Measurements from ENCODE around the gene PACSIN2. TPM values are rescaled to one million over a fixed set of nuclear protein-coding genes. Genes with fewer than 3 reads are reported as not detected.
A peak's percentile ranks its signal among the peaks of the same experiment; 100 is the strongest.

The PACSIN2 gene
- total RNA-seq, 1 experiment from 2014 or later: 70.5 TPM

- TF ChIP-seq ZNF423 (CRISPR knock-in tag; IDR thresholded peaks at IDR 0.05) (peak; percentile 21; the same call in 1 of the 2 replicates), GABPB1 (CRISPR knock-in tag; IDR thresholded peaks at IDR 0.05) (peak; percentile 52), GRHL2 (CRISPR knock-in tag; IDR thresholded peaks at IDR 0.05; ENCODE audit: insufficient replicate concordance, severe bottlenecking) (no peak)
- Mint-ChIP-seq H3K27ac (no peak overlapping the region), H3K9me3 (peaks cover 6% of the 10 kb centered on the region), H3K4me1 (peaks cover 81% of the 10 kb centered on the region), H3K4me3 (no peak overlapping the region), H3K27me3 (ENCODE audit: low read depth) (no peaks in the 10 kb centered on the region), H3K36me3 (peaks cover 6% of the 10 kb centered on the region)
- no peak for ATAC-seq
- no peak for DNase-seq (ENCODE audit: low spot score)
- ChIA-PET POLR2A (interaction anchor here (0.6 to 2.6 kb wide), 2 partner anchors 10 to 54 kb away, joined by 3 to 12 read pairs; partner anchors contain the start of gene PACSIN2), CTCF (interaction anchor here (1.1 to 1.8 kb wide), 2 partner anchors 14 to 56 kb away, joined by 3 to 4 read pairs; no protein-coding TSS in a partner anchor)
Measured at GRCh38 chr22:43004362-43005035, 10.4 kb downstream of the PACSIN2 start.

- DNase-seq (ENCODE audit: low spot score) (no peak), ATAC-seq (peak; percentile 66)
- peaks cover 21% of the 10 kb centered on the region for H3K36me3 Mint-ChIP-seq
- peaks cover 88% of the 10 kb centered on the region for H3K4me1 Mint-ChIP-seq
- ChIA-PET POLR2A (interaction anchor here (1.8 kb wide), 1 partner anchor 13 kb away, joined by 9 read pairs; the partner anchor contains the start of gene PACSIN2), CTCF (interaction anchor here (0.5 to 2.7 kb wide), 5 partner anchors 12 to 99 kb away, joined by 3 to 14 read pairs (median 5); partner anchors contain the start of gene PACSIN2)
- H3K27me3 Mint-ChIP-seq (ENCODE audit: low read depth): no peaks in the 10 kb centered on the region
- peaks cover 18% of the 10 kb centered on the region for H3K9me3 Mint-ChIP-seq
- TF ChIP-seq HMGXB4 (CRISPR knock-in tag; IDR thresholded peaks at IDR 0.05): no peak
- no peak for TF ChIP-seq ZNF671 (CRISPR knock-in tag; IDR thresholded peaks at IDR 0.05)
- TF ChIP-seq ZNF232 (CRISPR knock-in tag; IDR thresholded peaks at IDR 0.05): no peak
- TF ChIP-seq SMAD4 (CRISPR knock-in tag; IDR thresholded peaks at IDR 0.05): no peak
- TF ChIP-seq ATF6 (CRISPR knock-in tag; IDR thresholded peaks at IDR 0.05): no peak
- no peak for TF ChIP-seq NFE2L1 (CRISPR knock-in tag; IDR thresholded peaks at IDR 0.05)
- no peak for TF ChIP-seq MLX (CRISPR knock-in tag; IDR thresholded peaks at IDR 0.05)
- TF ChIP-seq RELA (CRISPR knock-in tag; IDR thresholded peaks at IDR 0.05; ENCODE audit: borderline replicate concordance): no peak
- no peak for TF ChIP-seq PREB (CRISPR knock-in tag; IDR thresholded peaks at IDR 0.05; ENCODE audit: borderline replicate concordance)
- no peak for TF ChIP-seq SMAD3 (CRISPR knock-in tag; IDR thresholded peaks at IDR 0.05; ENCODE audit: borderline replicate concordance)
- TF ChIP-seq E2F5 (CRISPR knock-in tag; IDR thresholded peaks at IDR 0.05): no peak
- TF ChIP-seq ZNF138 (CRISPR knock-in tag; conservative IDR thresholded peaks at IDR 0.05): no peak
- no peak for TF ChIP-seq CBFB (CRISPR knock-in tag; IDR thresholded peaks at IDR 0.05; ENCODE audit: low read depth)
- TF ChIP-seq MAX (CRISPR knock-in tag; IDR thresholded peaks at IDR 0.05): no peak
- TF ChIP-seq NFYB (CRISPR knock-in tag; conservative IDR thresholded peaks at IDR 0.05; ENCODE audit: low read depth): no peak
- H3K4me3 Mint-ChIP-seq: no peak overlapping the region
- peak overlapping the region; percentile 39 for H3K27ac Mint-ChIP-seq
Measured at GRCh38 chr22:43002202-43002586, 12.8 kb downstream of the PACSIN2 start.
